Pancreas (tissue), 10 donors: Measurements from ENCODE around the gene PMPCA. TPM values are rescaled to one million over a fixed set of nuclear protein-coding genes. Genes with fewer than 3 reads are reported as not detected.

Experiments used
- ATAC-seq, 4 donors: fragments of 200-7000 bp; cut with Tn5 transposase; one replicate each; pipeline versions ENCODE4 v1.8.0 to v1.9.1; 2020; ENCODE audit warnings: mild to moderate bottlenecking in 4 of 4, moderate library complexity in 4 of 4
- DNase-seq, 6 donors: peaks; one replicate each; pipeline ENCODE4 v3.0.0-alpha.2; 2020
- FAIRE-seq: peaks from 2 replicates; lab custom pipeline; 2012; peaks lifted over from hg19 to GRCh38; lab: Jason Lieb, UNC
- H3K27ac ChIP-seq, 4 donors: fragments of 200-600 bp; sonication (generic); 1 replicate in 3 of 4; 2 replicates in 1 of 4; pipeline versions ENCODE4 v1.5.0 to v1.8.0; 2020
- H3K27me3 ChIP-seq, 4 donors: fragments of 200-600 bp; one replicate each; pipeline ENCODE4 v1.8.0; 2021
- H3K36me3 ChIP-seq, 3 donors: fragments of 200-600 bp; sonication (generic) in 1 of 3; one replicate each; pipeline versions ENCODE4 v1.5.0 to v1.8.0; 2020 to 2021
- H3K4me1 ChIP-seq, 3 donors: fragments of 200-600 bp; one replicate each; pipeline ENCODE4 v1.8.0; 2021
- H3K4me3 ChIP-seq, 4 donors: fragments of 200-600 bp; sonication (generic) in 2 of 4; one replicate each; pipeline versions ENCODE4 v1.5.0 to v1.8.0; 2020 to 2021
- H3K9me3 ChIP-seq, 4 donors: fragments of 200-600 bp; one replicate each; pipeline ENCODE4 v1.8.0; 2021
- WGBS, 2 donors: extraction: QIAGEN DNeasy Blood & Tissue Kit; methylation state at CpG; one replicate each; pipeline ENCODE4 v1.1.7; 2013; 5-methylcytosine and 5-hydroxymethylcytosine counted together
- intact Hi-C, 3 donors: fragments of 100-400 bp; cut with DNase I; formaldehyde crosslinking; loops; one replicate each; pipeline versions ENCODE4 v1.11.1 to v1.14.2; 2022
- polyA plus RNA-seq, 2 donors: library from polyadenylated mRNA; stranded (reverse); fragments of 200-250 nt; gene quantifications; one replicate each; pipeline ENCODE4 v1.2.3, GENCODE V29; 2013
- total RNA-seq, 6 donors: library from RNA; stranded (reverse); fragmentation: NEBNext Ultra II Directional in 4 of 6; extraction: Animal tissue kit (Norgen Biotek cat#: 25700) in 4 of 6; gene quantifications; one replicate each; pipeline versions ENCODE4 v1.2.1 to v1.2.4, GENCODE V29; 2021 to 2023
- TF ChIP-seq, protein P1 (sequence below), 4 donors: fragments of 200-600 bp; sonication (generic) in 3 of 4; IDR thresholded peaks; one replicate each; pipeline versions ENCODE4 v1.5.0 to v1.8.0; 2021; ENCODE audit warnings: antibody characterized with exemption in 4 of 4
- donor health status: healthy with polysubstance abuse.
- donor health status: DM: no; HTN: no; CAD: no; lungs with moderate emphysema.
- donor health status: DM: no; HTN: no; CAD: no.
- donor health status: control.
- donor health status: control.
- donor health status: Bipolar disorder and iron deficiency.
- donor health status: DM: yes; HTN: yes; CAD: no.
- donor health status: DM: no; HTN: no; CAD: no.
- donor health status: DM: no; HTN: no; CAD: no.
- donor health status: DM: yes; HTN: yes; CAD: no.

The PMPCA gene
- total and polyA plus RNA-seq, 8 donors: 16.3 to 51.4 (median 19.5) TPM

DNA sequence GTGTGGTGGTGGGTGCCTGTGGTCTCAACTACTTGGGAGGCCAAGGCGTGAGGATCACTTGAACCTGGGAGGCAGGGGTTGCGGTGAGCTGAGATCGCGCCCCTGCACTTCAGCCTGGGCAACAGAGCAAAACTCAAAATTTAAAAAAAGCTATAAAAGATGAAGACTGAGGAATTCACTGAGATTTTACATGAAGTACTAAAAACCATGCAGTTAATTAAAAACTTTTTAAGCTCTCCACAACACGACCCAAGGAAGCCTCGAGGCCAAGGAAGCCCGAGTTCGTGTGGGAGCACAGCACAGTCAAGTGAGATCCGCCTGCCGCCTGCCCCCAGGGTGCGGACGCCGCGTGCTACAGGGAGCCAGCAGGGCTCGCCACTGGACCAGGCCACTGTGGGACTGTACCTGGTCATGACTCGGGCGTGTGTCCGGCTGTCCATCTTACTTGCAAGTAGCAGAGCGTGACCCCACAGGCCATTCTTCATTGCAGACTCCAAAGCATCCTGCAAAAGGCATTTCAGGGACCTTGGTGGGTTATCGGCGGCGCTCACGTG is 50.4 kb downstream of the PMPCA start:
- no peak for FAIRE-seq
- H3K4me3 ChIP-seq: no peak overlapping the region
- H3K27me3 ChIP-seq: no peaks in the 10 kb centered on the region
- peaks cover 12 to 98% (median 60%) of the 10 kb centered on the region in 3 donors for H3K36me3 ChIP-seq
- intact Hi-C loops: no loop called here
- no peak overlapping the region for H3K27ac ChIP-seq
- no peaks in the 10 kb centered on the region for H3K9me3 ChIP-seq
- no peak for DNase-seq
- TF ChIP-seq, protein P1, sequence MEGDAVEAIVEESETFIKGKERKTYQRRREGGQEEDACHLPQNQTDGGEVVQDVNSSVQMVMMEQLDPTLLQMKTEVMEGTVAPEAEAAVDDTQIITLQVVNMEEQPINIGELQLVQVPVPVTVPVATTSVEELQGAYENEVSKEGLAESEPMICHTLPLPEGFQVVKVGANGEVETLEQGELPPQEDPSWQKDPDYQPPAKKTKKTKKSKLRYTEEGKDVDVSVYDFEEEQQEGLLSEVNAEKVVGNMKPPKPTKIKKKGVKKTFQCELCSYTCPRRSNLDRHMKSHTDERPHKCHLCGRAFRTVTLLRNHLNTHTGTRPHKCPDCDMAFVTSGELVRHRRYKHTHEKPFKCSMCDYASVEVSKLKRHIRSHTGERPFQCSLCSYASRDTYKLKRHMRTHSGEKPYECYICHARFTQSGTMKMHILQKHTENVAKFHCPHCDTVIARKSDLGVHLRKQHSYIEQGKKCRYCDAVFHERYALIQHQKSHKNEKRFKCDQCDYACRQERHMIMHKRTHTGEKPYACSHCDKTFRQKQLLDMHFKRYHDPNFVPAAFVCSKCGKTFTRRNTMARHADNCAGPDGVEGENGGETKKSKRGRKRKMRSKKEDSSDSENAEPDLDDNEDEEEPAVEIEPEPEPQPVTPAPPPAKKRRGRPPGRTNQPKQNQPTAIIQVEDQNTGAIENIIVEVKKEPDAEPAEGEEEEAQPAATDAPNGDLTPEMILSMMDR (IDR thresholded peaks at IDR 0.05): no peak
- WGBS, 2 donors: 96 to 97% methylated on average over 23 of the region's 23 CpGs
- H3K4me1 ChIP-seq: no peaks in the 10 kb centered on the region
- no peak for ATAC-seq

DNA sequence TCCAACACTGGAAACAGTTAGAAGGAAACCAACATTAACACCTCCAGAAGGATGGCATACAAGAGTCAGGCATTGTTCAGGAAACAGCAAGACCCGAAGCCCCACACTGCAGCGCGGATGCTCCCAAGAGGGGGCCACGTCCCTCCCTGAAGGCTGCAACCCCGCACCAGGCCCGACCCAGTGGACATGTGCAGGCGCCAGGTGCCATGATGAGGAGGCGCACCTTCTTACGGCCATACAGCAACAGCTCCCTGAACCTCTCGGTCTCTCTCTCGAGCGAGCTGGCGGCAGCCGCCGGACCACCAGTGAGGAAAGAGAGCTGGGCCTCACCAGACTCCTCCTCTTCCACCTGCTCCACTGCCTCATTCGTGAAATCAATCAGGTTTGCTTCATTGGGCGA is 52.2 kb downstream of the PMPCA start:
- intact Hi-C loops: no loop called here
- FAIRE-seq (no peak), DNase-seq (peak in 1 of 6 donors; percentile 61), ATAC-seq (no peak)
- H3K27me3 ChIP-seq: no peaks in the 10 kb centered on the region
- 93 to 94% methylated on average over 17 of the region's 17 CpGs for WGBS, 2 donors
- H3K4me1 ChIP-seq: no peaks in the 10 kb centered on the region
- no peaks in the 10 kb centered on the region for H3K9me3 ChIP-seq
- no peak overlapping the region for H3K27ac ChIP-seq
- no peak overlapping the region for H3K4me3 ChIP-seq
- peaks cover 19 to 98% (median 67%) of the 10 kb centered on the region in 3 donors for H3K36me3 ChIP-seq
- TF ChIP-seq, protein P1 (IDR thresholded peaks at IDR 0.05): no peak

DNA sequence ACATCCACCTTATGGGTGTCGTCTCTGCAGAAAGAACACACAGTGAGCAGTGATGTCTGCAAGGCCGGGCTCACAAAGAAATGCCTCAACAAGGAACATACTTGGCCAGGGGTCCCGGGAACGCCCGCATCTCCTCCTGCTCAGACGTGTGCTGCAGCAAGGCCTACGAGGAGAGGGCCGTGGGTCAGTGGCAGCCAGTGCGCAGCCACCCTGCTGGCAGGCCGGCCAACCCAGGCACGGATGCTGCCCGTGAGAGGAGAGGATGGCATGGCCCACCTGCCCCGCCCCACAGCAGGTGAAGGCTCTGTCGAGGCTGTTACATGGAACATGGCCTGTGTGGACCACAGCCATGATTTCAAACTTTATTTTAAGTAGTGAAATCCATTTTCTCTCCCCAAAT is 53.1 kb downstream of the PMPCA start:
- H3K36me3 ChIP-seq: peaks cover 22 to 99% (median 73%) of the 10 kb centered on the region in 3 donors
- no peak for FAIRE-seq
- no peak for DNase-seq
- H3K9me3 ChIP-seq: no peaks in the 10 kb centered on the region
- H3K27me3 ChIP-seq: no peaks in the 10 kb centered on the region
- intact Hi-C loops: no loop called here
- TF ChIP-seq, protein P1 (IDR thresholded peaks at IDR 0.05): no peak
- H3K4me1 ChIP-seq: no peaks in the 10 kb centered on the region
- H3K27ac ChIP-seq: no peak overlapping the region
- 91 to 93% methylated on average over 14 of the region's 14 CpGs for WGBS, 2 donors
- ATAC-seq: no peak
- no peak overlapping the region for H3K4me3 ChIP-seq

DNA sequence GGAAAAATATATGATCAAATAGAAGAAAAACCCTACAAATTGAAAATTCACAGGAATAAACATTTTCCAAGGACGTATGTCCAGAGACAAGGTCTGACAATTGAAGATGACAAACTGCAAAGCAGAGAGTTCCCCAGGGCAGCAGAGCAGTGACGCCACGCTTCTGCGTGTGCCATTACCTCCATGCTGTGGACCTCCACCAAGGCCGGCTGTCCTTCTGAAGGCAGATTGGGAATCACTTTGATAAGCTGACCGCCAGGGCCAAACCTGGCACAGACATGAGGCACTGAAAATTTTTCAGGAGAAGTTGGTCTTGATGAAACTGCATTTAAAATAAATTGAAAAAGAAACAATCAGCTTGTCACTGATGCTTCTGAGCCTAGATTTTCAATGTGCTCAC is 53.8 kb downstream of the PMPCA start:
- ATAC-seq (no peak), DNase-seq (no peak), FAIRE-seq (no peak)
- TF ChIP-seq, protein P1 (IDR thresholded peaks at IDR 0.05): no peak
- H3K27ac ChIP-seq: no peak overlapping the region
- H3K4me1 ChIP-seq: no peaks in the 10 kb centered on the region
- H3K9me3 ChIP-seq: no peaks in the 10 kb centered on the region
- intact Hi-C loops: no loop called here
- peaks cover 19 to 93% (median 66%) of the 10 kb centered on the region in 3 donors for H3K36me3 ChIP-seq
- whole genome bisulfite sequencing, 2 donors: 86% methylated on average over 6 of the region's 6 CpGs
- H3K4me3 ChIP-seq: no peak overlapping the region
- H3K27me3 ChIP-seq: no peaks in the 10 kb centered on the region

DNA sequence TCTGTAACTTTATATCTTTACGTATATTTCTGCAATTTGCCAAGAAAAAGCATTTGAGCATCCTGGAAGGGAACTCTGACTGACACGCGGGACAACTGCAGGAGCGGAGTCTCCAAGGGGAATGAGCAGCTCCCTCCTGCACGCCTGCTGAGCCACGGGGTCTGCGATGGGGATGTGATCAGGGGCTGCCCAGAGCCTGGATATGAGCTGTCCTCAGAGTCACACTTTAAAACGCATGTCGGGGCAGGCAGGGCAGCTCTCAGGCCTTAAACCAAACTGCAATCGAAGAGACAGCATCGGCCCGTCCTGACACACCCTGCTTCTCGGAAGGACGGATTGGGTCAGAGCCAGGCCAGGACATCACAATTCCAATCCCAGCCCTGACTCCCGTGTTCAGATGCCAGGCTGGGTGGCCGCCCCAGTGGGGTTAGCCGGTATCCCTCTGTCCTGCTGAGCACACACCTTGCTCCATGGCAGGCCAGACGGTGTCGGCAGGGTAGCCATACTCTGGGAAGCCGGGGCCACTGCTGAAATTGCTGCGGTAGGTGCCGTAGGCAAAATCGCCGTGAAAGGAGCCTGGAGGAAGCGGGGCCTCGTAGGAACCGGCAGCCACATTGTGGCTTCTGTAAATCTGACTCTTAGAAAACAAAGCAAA is 55.2 kb downstream of the PMPCA start:
- intact Hi-C loops: no loop called here
- TF ChIP-seq, protein P1 (IDR thresholded peaks at IDR 0.05): no peak

More for the DNA sequence above, 55.2 kb downstream of the PMPCA start:
- ATAC-seq: no peak
- DNase-seq: peak in 1 of 6 donors; percentile 54
- Histone ChIP-seq H3K4me1 (no peaks in the 10 kb centered on the region), H3K27ac (no peak overlapping the region), H3K9me3 (no peaks in the 10 kb centered on the region), H3K27me3 (no peaks in the 10 kb centered on the region), H3K4me3 (no peak overlapping the region), H3K36me3 (peaks cover 19 to 90% (median 56%) of the 10 kb centered on the region in 3 donors)
- FAIRE-seq: no peak
- 93 to 96% methylated on average over 27 of the region's 27 CpGs for WGBS, 2 donors
